NCI-H1092 (cell line): ENCODE data around the gene RETREG1.
"Not testable (repeated sequence)": the region's sequence is repeated elsewhere in the genome, so short reads cannot be mapped to it uniquely, and the experiment has no call there.

Experiments
- DNase-seq: peaks from one replicate; lab custom pipeline; 2025; lab: John Stamatoyannopoulos, UW

Gene RETREG1, protein sequence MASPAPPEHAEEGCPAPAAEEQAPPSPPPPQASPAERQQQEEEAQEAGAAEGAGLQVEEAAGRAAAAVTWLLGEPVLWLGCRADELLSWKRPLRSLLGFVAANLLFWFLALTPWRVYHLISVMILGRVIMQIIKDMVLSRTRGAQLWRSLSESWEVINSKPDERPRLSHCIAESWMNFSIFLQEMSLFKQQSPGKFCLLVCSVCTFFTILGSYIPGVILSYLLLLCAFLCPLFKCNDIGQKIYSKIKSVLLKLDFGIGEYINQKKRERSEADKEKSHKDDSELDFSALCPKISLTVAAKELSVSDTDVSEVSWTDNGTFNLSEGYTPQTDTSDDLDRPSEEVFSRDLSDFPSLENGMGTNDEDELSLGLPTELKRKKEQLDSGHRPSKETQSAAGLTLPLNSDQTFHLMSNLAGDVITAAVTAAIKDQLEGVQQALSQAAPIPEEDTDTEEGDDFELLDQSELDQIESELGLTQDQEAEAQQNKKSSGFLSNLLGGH

DNA sequence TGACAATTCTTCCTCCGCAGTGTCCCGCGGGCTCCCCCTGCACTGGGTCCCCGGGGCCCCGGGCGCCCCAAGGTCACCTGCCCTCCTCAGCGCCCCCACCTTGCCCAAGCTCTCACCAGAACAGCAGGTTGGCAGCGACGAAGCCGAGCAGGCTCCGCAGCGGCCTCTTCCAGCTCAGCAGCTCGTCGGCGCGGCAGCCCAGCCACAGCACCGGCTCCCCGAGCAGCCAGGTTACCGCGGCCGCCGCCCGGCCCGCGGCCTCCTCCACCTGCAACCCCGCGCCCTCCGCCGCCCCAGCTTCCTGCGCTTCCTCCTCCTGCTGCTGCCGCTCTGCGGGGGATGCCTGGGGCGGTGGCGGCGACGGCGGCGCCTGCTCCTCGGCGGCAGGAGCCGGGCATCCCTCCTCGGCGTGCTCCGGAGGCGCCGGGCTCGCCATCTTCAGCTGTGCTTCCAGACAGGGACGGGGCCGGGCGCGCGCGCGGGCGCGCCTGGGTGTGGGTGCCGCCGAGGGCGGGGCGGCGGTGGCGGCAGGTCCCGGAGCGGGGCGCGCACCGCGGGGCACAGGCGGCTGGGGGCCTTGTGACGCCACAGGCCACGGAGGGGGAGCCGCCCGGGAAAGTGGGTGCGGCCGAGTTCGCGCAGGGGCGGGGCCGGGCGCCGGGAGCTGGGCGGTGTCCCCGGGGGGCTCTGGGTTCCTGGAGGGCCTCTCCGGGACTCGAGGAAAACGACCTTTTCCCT, at the start of gene RETREG1:
Gene RETREG1, minus strand, starts transcription at position 462 of the 738 bp plus-strand sequence. Its CDS starts 26 bp downstream, at position 436.
- peak; percentile 68 for DNase-seq

GRCh38 chr5:16666130-16666882, 49.5 kb upstream of the RETREG1 start:
- DNase-seq = no peak

- DNase-seq = no peak
Measured at GRCh38 chr5:16665601-16666000, 48.8 kb upstream of the RETREG1 start.

- DNase-seq = no peak
Measured at GRCh38 chr5:16664368-16664767, 47.6 kb upstream of the RETREG1 start.

DNA sequence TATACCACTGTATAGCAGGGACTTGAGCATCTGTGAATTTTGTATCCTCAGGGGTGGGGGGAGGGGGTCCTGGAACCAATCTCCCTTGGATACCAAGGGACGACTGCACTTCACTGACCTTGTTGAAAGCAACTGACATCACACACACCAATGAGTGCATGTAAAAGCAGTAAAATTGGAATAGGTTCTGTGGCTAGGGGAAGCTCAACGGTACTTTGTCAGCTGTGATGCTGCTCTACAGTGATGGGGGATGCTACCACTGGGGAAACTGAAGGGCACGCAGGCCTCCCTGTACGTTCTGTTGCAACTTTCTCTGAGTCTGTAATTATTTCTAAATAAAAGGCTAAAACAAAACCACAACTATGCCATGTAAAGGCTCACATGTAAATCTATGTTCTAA, 47.0 kb upstream of the RETREG1 start:
- no peak for DNase-seq

DNA sequence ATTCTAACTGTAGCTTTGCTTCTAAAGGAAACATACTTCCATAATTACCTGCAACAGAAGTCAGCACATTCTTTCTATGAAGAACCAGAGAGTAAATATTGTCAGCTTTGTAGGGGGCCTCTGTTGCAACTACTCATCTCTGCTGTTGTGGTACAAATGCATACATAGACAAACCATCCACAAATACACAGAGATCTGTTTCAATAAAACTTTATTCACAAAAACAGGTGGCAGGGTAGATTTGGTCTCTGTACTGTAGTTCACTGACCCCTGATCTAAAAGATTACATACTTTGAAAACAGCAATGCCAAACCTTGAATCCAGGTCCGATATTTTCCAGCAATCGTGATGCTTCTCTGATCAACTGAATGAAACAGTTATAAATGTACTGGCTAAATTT, 44.9 kb upstream of the RETREG1 start:
- no peak for DNase-seq

DNA sequence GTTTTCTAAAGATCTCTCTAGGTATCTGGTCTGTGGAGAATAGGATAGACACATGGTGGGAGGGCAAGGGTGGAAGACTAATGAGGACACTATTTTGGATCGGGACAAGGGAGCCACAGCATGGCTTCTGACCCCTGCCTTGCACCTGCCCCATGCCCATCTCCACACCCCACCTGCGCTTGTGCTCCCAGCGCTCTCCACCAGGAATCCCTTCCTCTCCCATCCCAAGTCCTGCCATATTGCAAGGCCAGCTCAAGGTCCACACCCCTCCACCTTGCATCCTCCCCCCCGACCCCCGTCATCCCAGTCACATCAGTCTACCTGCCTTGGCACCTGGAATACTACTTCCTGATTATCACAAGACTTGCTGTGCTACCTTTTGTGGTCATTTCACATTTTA, 44.2 kb upstream of the RETREG1 start:
- no peak for DNase-seq

DNA sequence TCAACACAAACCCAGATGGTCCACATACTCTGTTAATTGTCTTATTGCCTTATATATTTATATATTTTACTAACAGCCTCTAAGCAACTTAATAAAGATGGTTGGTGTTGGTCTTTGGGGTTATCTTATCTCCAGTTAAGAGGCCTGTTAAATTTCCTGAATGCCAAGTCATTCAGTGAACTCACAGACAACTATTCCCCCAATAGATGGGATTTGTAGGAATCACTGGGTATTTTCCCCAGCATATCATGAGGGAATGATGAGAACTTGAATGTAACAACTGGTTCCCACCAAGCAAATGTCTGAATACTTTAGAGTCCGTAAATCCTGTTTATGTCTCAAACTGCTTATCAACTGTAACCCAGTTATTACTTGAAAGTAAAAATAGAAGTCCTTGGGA, 42.7 kb upstream of the RETREG1 start:
- no peak for DNase-seq

GRCh38 chr5:16656561-16657191, 39.9 kb upstream of the RETREG1 start:
- DNase-seq = no peak

DNA sequence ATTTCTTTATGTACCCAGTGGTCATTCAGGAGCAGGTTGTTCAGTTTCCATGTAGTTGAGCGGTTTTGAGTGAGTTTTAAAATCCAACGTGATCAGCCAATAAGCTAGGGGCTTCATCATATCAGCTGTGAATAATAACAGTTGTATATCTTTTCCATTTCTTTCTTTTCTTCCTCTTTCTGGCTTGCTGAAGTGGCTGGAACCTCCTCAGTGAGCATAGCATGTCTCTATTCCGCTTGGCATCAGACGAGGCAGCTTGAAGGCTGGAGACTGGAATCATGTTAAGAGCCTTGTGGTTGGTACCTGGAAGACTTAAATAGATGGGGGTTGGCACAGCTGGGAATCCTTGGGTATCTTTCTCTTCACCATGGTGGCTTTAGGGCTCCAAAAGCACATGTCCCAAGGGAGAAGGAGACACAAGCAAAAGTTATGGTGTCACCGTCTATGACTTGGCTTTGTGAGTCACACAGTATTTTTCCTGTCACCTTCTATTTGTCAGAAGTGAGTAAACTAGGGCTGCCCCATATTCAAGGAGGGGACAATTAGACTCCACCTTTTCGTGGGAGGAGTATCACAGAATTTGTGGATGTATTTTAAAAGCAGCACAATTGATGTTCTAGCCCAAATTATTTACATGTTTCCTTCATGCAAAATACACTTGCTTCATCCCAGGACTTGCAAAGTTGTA, 38.0 kb upstream of the RETREG1 start:
- DNase-seq = no peak

DNA sequence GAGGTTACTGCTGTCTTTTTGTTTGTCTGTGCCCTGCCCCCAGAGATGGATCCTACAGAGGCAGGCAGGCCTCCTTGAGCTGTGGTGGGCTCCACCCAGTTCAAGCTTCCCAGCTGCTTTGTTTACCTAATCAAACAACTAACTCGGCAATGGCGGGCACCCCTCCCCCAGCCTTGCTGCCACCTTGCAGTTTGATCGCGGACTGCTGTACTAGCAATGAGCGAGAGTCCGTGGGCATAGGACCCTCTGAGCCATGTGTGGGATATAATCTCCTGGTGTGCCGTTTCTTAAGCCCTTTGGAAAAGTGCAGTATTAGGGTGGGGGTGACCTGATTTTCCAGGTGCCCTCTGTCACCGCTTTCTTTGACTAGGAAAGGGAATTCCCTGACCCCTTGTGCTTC, 31.9 kb upstream of the RETREG1 start:
- DNase-seq = not testable (repeated sequence)

- no peak for DNase-seq
Measured at GRCh38 chr5:16644301-16644889, 27.6 kb upstream of the RETREG1 start.

- no peak for DNase-seq
Measured at GRCh38 chr5:16642867-16643266, 26.1 kb upstream of the RETREG1 start.

- DNase-seq = no peak
Measured at GRCh38 chr5:16639206-16639605, 22.4 kb upstream of the RETREG1 start.

DNA sequence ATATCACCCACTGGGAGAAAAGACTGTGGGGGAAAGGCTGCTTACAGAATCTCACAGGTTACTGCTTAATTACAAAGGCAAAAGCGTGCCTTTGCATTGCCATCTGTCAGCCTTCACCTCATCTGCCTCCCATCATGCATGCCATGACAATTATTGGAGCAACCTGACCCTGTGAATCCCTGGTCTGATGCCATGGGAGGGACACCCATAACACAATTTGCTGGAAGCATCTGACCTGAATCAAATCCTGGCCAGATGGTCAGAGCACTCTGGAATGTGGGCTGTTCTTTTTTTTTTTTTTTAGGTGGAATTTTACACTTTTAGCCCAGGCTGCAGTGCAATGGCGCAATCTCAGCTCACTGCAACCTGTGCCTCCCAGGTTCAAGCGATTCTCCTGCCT, 11.6 kb upstream of the RETREG1 start:
- no peak for DNase-seq

- no peak for DNase-seq
Measured at GRCh38 chr5:16626696-16627264, 10.0 kb upstream of the RETREG1 start.

DNA sequence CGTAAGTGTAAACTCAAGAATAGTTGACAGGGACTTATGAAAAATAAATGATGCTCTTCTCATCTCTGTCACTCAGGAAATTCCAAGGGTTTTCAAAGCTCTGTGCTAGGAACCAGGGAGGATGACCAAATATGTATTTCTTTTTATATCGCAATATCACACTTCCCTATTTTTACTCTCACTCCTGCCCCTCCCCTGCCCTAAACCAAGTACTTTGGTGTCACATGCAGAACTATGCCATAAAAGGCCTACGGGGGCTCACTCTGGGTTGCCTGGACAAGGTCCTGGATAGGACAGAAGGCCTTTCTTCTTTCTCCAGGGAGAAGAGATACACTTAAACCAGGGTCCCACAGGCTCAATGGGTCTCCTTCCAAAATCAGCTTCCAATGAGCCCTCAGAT, 8.3 kb upstream of the RETREG1 start:
- no peak for DNase-seq

GRCh38 chr5:16619136-16619535, 2.3 kb upstream of the RETREG1 start:
- no peak for DNase-seq

DNA sequence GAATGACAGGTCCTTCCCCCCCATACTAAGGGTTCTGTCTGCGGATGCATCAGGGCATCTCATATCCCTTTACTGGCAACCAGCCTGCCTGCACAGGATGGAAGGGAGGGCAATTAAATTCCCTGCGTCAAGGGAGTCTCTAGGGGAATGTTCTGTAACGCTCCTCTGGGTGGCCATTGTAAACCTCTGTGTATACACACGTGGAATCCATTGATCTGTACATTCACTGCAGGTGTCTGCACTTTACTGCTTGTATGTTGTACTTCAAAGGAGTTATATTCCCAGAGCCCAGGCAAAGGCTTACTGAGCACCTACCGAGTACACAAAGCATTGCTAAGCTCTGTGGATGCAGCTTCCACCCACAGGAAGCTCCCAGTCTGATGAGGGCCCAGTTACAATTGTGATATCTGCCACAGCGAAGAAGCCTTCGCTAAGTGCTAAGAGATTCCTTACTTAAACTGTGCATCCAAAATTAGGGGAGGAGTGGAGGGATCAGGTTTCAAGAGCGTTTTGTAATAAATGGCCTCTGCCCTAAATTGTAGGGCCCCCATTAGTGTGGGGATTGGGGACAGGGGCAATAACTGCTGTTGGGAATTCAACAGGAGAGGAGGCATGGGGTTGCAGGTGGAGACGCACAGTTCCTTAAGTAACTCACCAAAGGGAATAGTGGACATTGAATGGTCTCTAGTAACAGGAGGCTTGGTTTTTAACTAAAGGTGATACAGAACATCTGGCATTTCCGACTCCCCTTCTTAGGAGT, 1.5 kb upstream of the RETREG1 start:
- peak; percentile 56 for DNase-seq
